GM12878 (cell line): ENCODE measurements around the gene RMND1. TPM values are rescaled to one million over a fixed set of nuclear protein-coding genes. Genes with fewer than 3 reads are reported as not detected.

ENCODE experiments used
- ATAC-seq: fragments of 200-7000 bp; cut with Tn5 transposase; 3 replicates; pipeline ENCODE4 v1.9.1; 2020; ENCODE audit warnings: mild to moderate bottlenecking, moderate library complexity
- BruUV-seq: library from RNA; stranded (reverse); fragments of 400-500 nt; replicated peaks from 2 replicates; lab custom pipeline; 2021; lab: Mats Ljungman, UMichigan
- CTCF ChIA-PET: fragments of 300-600 bp; sonication (Branson Sonifier 250); formaldehyde crosslinking; extraction: SDS; loops from one replicate; lab custom pipeline; 2021; ENCODE audit warnings: inconsistent platforms; lab: Yijun Ruan, JAX
- POLR2A ChIA-PET: fragments of 350-600 bp; formaldehyde crosslinking; extraction: SDS; loops from one replicate; lab custom pipeline; 2021; ENCODE audit warnings: inconsistent platforms; lab: Charles Lee
- RAD21 ChIA-PET: fragments of 300-600 bp; sonication (Branson Sonifier 250); formaldehyde crosslinking; loops from one replicate; lab custom pipeline; 2023; ENCODE audit warnings: antibody characterized with exemption; ENCODE audit not compliant: unreplicated experiment; lab: Charles Lee
- SMC1A ChIA-PET: fragments of 300-600 bp; sonication (Branson Sonifier 250); formaldehyde crosslinking; loops from one replicate; lab custom pipeline; 2023; ENCODE audit not compliant: unreplicated experiment, uncharacterized antibody; lab: Charles Lee
- DNase-seq: peaks from one replicate; pipeline ENCODE4 v3.0.0-alpha.2; 2011; ENCODE audit warnings: low read depth, low spot score
- FAIRE-seq: peaks from 3 replicates; lab custom pipeline; 2011; peaks lifted over from hg19 to GRCh38; lab: Jason Lieb, UNC
- H2AFZ ChIP-seq: 2 replicates; pipeline ENCODE4 v1.6.0; 2011; ENCODE audit warnings: low read depth, low read length, control low read depth; ENCODE audit not compliant: control insufficient read depth
- H3K27ac ChIP-seq: 2 replicates; pipeline ENCODE4 v1.5.1; 2011; ENCODE audit warnings: control low read depth; ENCODE audit not compliant: control insufficient read depth, insufficient read depth
- H3K27me3 ChIP-seq, 2 experiments: replicated peaks in 1 of 2; 2 replicates each; pipeline versions ENCODE4 v1.6.0 to v1.6.1; 2011; ENCODE audit warnings: low read length in 1 of 2; ENCODE audit not compliant: control insufficient read depth in 2 of 2, insufficient read depth in 2 of 2
- H3K36me3 ChIP-seq, 2 experiments: 2 replicates each; pipeline ENCODE4 v1.5.1; 2011; ENCODE audit warnings: low read length in 1 of 2; ENCODE audit not compliant: control insufficient read depth in 2 of 2, insufficient read depth in 2 of 2
- H3K4me1 ChIP-seq: 2 replicates; pipeline ENCODE4 v1.6.1; 2011; ENCODE audit warnings: mild to moderate bottlenecking, low read length, moderate library complexity, mixed read lengths; ENCODE audit not compliant: control insufficient read depth, insufficient read depth
- H3K4me2 ChIP-seq: 2 replicates; pipeline ENCODE4 v1.6.0; 2011; ENCODE audit warnings: control low read depth; ENCODE audit not compliant: control insufficient read depth, insufficient read depth
- H3K4me3 ChIP-seq: fragments of 200-600 bp; sonication (generic); 2 replicates; pipeline ENCODE4 v1.5.1; 2016
- H3K79me2 ChIP-seq: 2 replicates; pipeline ENCODE4 v1.6.0; 2011; ENCODE audit warnings: low read length; ENCODE audit not compliant: control insufficient read depth, insufficient read depth
- H3K9ac ChIP-seq: 2 replicates; pipeline ENCODE4 v1.8.0; 2011; ENCODE audit warnings: low read length, control low read depth, mixed read lengths; ENCODE audit not compliant: control insufficient read depth, insufficient read depth
- H3K9me3 ChIP-seq: replicated peaks from 3 replicates; pipeline ENCODE4 v1.5.1; 2011; ENCODE audit warnings: mild to moderate bottlenecking, low read length; ENCODE audit not compliant: control insufficient read depth, insufficient read depth
- H4K20me1 ChIP-seq: 2 replicates; pipeline ENCODE4 v1.6.0; 2011; ENCODE audit not compliant: control insufficient read depth, insufficient read depth
- CHD1 ChIP-seq: IDR thresholded peaks from 2 replicates; pipeline ENCODE4 v1.6.1; 2012; ENCODE audit warnings: low read depth, low read length, improper control_type of control experiment
- CREM ChIP-seq: IDR thresholded peaks from 2 replicates; pipeline ENCODE4 v1.6.1; 2014; ENCODE audit warnings: antibody characterized with exemption, low read depth
- DPF2 ChIP-seq: fragments of 450-650 bp; IDR thresholded peaks from 2 replicates; pipeline ENCODE4 v1.6.1; 2017; ENCODE audit warnings: mild to moderate bottlenecking
- EED ChIP-seq: sonication (generic); IDR thresholded peaks from 2 replicates; pipeline ENCODE4 v1.6.1; 2016; ENCODE audit warnings: antibody characterized with exemption, low read depth
- EGR1 ChIP-seq, 2 experiments: IDR thresholded peaks; 1 replicate in 1 of 2; 2 replicates in 1 of 2; pipeline ENCODE4 v1.6.1; 2011 to 2012; ENCODE audit warnings: low read depth in 2 of 2, low read length in 2 of 2, borderline replicate concordance in 1 of 2, mild to moderate bottlenecking in 1 of 2, moderate library complexity in 1 of 2
- ESRRA ChIP-seq: IDR thresholded peaks from 2 replicates; pipeline ENCODE4 v1.6.1; 2012; ENCODE audit warnings: mild to moderate bottlenecking, low read length, improper control_type of control experiment
- PML ChIP-seq: IDR thresholded peaks from 2 replicates; pipeline ENCODE4 v1.6.1; 2012; ENCODE audit warnings: low read length, inconsistent platforms
- RFX5 ChIP-seq: IDR thresholded peaks from 2 replicates; pipeline ENCODE4 v1.6.1; 2011; ENCODE audit warnings: low read depth, low read length, improper control_type of control experiment
- SMC3 ChIP-seq: IDR thresholded peaks from 2 replicates; pipeline ENCODE4 v1.6.1; 2011; ENCODE audit warnings: low read length, improper control_type of control experiment, borderline replicate concordance
- SRF ChIP-seq, 2 experiments: IDR thresholded peaks; 2 replicates each; pipeline ENCODE4 v1.6.1; 2011; ENCODE audit warnings: low read depth in 2 of 2, low read length in 2 of 2, mild to moderate bottlenecking in 1 of 2, moderate library complexity in 1 of 2
- TBL1XR1 ChIP-seq: IDR thresholded peaks from 2 replicates; pipeline ENCODE4 v1.6.1; 2012; ENCODE audit warnings: low read depth, low read length, improper control_type of control experiment
- WGBS: methylation state at CpG from one replicate; pipeline ENCODE4 v1.1.6; 2016; ENCODE audit warnings: low lambda C conversion rate; ENCODE audit not compliant: insufficient replicate concordance, insufficient coverage; ENCODE audit errors: missing lambda C conversion rate; 5-methylcytosine and 5-hydroxymethylcytosine counted together
- in situ Hi-C: fragments of 300-500 bp; cut with MboI; formaldehyde crosslinking; loops from 9 replicates; pipeline ENCODE4 v1.14.3; 2018; ENCODE audit warnings: mixed read lengths
- intact Hi-C: fragments of 100-400 bp; cut with micrococcal nuclease; formaldehyde crosslinking; loops from one replicate; pipeline ENCODE4 v1.14.2; 2022; ENCODE audit not compliant: unreplicated experiment
- polyA plus RNA-seq, 11 experiments: library from polyadenylated mRNA; depleted of rRNA in 4 of 11; unstranded in 6 of 11; stranded (reverse) in 5 of 11; fragments of >200 nt; fragmentation: Nextera tagmentation in 4 of 11; fragmentation: Illumina TruSeq in 1 of 11; extraction: Ambion mirVana in 4 of 11; extraction: Trizol in 1 of 11; gene quantifications; 1 replicate in 1 of 11; 2 replicates in 10 of 11; pipeline versions ENCODE4 v1.2.1 to v1.2.3, GENCODE V29; 2011 to 2016; ENCODE audit warnings: inconsistent platforms in 2 of 11, missing spikeins in 2 of 11, low read depth in 1 of 11
- total RNA-seq, 4 experiments: library from RNA; depleted of rRNA in 3 of 4; stranded (reverse); fragments of >200 nt in 3 of 4; fragmentation: Illumina TruSeq in 1 of 4; extraction: Trizol in 1 of 4; gene quantifications; 2 replicates each; pipeline versions ENCODE4 v1.2.1 to v1.2.3, GENCODE V29; 2013 to 2021
- TF ChIP-seq, protein P1 (sequence below): fragments of 450-650 bp; IDR thresholded peaks from 2 replicates; pipeline ENCODE4 v1.6.1; 2017; ENCODE audit warnings: mild to moderate bottlenecking
- TF ChIP-seq, protein P2 (sequence below): fragments of 150-350 bp; IDR thresholded peaks from 2 replicates; pipeline ENCODE4 v1.6.1; 2016; ENCODE audit warnings: low read depth, low read length

RMND1 gene
- total and polyA plus RNA-seq, 10 of the 15 experiments (the other 5 are each of a cell fraction or from before 2014, with no cell fraction given) = 15.9 to 34.5 (median 21.4) TPM

DNA sequence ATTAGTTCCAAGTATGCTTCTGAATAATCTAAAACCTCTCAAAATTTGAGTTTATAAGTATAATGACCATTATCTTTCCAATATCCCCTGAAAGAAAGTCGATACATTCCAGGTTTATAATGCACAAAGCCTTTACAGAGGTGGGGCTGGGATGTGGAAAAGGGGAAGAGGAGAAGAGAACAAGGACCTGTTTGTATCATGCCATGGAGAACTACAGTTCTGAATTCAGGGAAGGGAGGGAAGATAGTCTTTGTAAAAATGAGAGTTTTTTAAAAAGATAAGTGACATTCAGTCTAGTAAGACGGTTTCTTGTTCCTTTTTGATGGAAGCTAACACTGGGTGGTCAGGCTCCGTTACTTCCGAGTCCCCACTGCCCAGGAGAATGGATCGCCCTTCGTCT lies 86.7 kb downstream of the RMND1 start:
- no peaks in the 10 kb centered on the region for H3K79me2 ChIP-seq
- no peaks in the 10 kb centered on the region for H3K27me3 ChIP-seq
- intact Hi-C loops (no loop called here), in situ Hi-C loops (no loop called here)
- H3K4me2 ChIP-seq = no peak overlapping the region
- H4K20me1 ChIP-seq = no peaks in the 10 kb centered on the region
- no peaks in the 10 kb centered on the region for H3K9me3 ChIP-seq
- peaks cover 10 to 17% of the 10 kb centered on the region in 2 experiments; a peak in 3 of 4 replicates for H3K36me3 ChIP-seq
- H3K4me3 ChIP-seq = no peak overlapping the region
- TSS peak; percentile 50 for BruUV-seq
- TF ChIP-seq SMC3 = no peak
- no peak for TF ChIP-seq CREM
- no peak for TF ChIP-seq ESRRA
- ChIA-PET POLR2A (no interaction called here), CTCF (no interaction called here), RAD21 (no interaction called here), SMC1A (no interaction called here)
- no peak for FAIRE-seq
- no peak overlapping the region for H2AFZ ChIP-seq
- H3K9ac ChIP-seq = no peak overlapping the region
- over 99% methylated on average over 6 of the region's 6 CpGs for WGBS
- no peaks in the 10 kb centered on the region for H3K4me1 ChIP-seq
- no peak overlapping the region for H3K27ac ChIP-seq
- no peak for DNase-seq
- no peak for ATAC-seq

DNA sequence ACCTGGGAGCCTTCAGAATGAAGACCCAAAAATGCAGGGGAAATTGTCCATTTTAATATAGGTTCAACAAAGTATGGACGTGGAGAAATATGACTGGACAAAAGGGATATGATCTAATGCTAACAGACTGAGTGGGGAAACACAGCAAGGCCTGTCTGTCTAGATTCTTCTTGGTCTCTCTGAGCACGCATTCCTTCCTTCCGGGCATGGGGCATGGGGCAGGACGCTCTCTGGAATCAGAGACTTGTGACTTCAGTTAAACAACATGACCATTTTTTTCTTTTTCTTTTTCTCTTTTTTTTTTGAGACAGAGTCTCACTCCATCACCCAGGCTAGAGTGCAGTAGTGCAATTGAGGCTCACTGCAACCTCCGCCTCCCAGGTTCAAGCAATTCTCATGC lies 92.4 kb downstream of the RMND1 start:
- H3K36me3 ChIP-seq = no peaks in the 10 kb centered on the region; a peak in 1 of 4 replicates
- no peaks in the 10 kb centered on the region for H4K20me1 ChIP-seq
- FAIRE-seq = no peak
- ATAC-seq = no peak
- RAD21 ChIA-PET = no interaction called here
- BruUV-seq = no TSS peak
- H3K4me3 ChIP-seq = no peak overlapping the region
- no peak overlapping the region for H3K27ac ChIP-seq
- intact Hi-C loops (no loop called here), in situ Hi-C loops (no loop called here)
- 89% methylated on average over 5 of the region's 5 CpGs for WGBS
- H3K79me2 ChIP-seq = no peaks in the 10 kb centered on the region
- no peak overlapping the region for H3K9ac ChIP-seq
- POLR2A ChIA-PET = no interaction called here
- no peak overlapping the region for H2AFZ ChIP-seq
- no peaks in the 10 kb centered on the region for H3K9me3 ChIP-seq
- no peak overlapping the region for H3K4me2 ChIP-seq
- SMC1A ChIA-PET = no interaction called here
- CTCF ChIA-PET = interaction anchor here (1.5 kb wide), 1 partner anchor 23 kb away, joined by 3 read pairs; no protein-coding TSS in a partner anchor
- H3K4me1 ChIP-seq = no peaks in the 10 kb centered on the region
- DNase-seq = no peak
- H3K27me3 ChIP-seq = no peaks in the 10 kb centered on the region
- TF ChIP-seq EGR1 (IDR thresholded peaks at IDR 0.05; ENCODE audit: borderline replicate concordance in 1 of 2, low read depth in 2 of 2, low read length in 2 of 2) = no peak
- TF ChIP-seq TBL1XR1 = no peak
- TF ChIP-seq RFX5 = no peak
- TF ChIP-seq DPF2 = no peak
- TF ChIP-seq SRF (IDR thresholded peaks at IDR 0.05; ENCODE audit: low read depth in 2 of 2, low read length in 2 of 2) = no peak
- no peak for TF ChIP-seq PML
- TF ChIP-seq, protein P1, sequence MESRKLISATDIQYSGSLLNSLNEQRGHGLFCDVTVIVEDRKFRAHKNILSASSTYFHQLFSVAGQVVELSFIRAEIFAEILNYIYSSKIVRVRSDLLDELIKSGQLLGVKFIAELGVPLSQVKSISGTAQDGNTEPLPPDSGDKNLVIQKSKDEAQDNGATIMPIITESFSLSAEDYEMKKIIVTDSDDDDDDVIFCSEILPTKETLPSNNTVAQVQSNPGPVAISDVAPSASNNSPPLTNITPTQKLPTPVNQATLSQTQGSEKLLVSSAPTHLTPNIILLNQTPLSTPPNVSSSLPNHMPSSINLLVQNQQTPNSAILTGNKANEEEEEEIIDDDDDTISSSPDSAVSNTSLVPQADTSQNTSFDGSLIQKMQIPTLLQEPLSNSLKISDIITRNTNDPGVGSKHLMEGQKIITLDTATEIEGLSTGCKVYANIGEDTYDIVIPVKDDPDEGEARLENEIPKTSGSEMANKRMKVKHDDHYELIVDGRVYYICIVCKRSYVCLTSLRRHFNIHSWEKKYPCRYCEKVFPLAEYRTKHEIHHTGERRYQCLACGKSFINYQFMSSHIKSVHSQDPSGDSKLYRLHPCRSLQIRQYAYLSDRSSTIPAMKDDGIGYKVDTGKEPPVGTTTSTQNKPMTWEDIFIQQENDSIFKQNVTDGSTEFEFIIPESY = no peak
- no peak for TF ChIP-seq CHD1
- TF ChIP-seq, protein P2, sequence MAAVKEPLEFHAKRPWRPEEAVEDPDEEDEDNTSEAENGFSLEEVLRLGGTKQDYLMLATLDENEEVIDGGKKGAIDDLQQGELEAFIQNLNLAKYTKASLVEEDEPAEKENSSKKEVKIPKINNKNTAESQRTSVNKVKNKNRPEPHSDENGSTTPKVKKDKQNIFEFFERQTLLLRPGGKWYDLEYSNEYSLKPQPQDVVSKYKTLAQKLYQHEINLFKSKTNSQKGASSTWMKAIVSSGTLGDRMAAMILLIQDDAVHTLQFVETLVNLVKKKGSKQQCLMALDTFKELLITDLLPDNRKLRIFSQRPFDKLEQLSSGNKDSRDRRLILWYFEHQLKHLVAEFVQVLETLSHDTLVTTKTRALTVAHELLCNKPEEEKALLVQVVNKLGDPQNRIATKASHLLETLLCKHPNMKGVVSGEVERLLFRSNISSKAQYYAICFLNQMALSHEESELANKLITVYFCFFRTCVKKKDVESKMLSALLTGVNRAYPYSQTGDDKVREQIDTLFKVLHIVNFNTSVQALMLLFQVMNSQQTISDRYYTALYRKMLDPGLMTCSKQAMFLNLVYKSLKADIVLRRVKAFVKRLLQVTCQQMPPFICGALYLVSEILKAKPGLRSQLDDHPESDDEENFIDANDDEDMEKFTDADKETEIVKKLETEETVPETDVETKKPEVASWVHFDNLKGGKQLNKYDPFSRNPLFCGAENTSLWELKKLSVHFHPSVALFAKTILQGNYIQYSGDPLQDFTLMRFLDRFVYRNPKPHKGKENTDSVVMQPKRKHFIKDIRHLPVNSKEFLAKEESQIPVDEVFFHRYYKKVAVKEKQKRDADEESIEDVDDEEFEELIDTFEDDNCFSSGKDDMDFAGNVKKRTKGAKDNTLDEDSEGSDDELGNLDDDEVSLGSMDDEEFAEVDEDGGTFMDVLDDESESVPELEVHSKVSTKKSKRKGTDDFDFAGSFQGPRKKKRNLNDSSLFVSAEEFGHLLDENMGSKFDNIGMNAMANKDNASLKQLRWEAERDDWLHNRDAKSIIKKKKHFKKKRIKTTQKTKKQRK = no peak
- TF ChIP-seq EED = no peak
